HG03060 (cell line): Measurements from ENCODE around the gene ERVK3-1.
"Not testable (repeated sequence)": the region's sequence is repeated elsewhere in the genome, so short reads cannot be mapped to it uniquely, and the experiment has no call there.

Experiments used
- ATAC-seq: cut with Tn5 transposase; IDR thresholded peaks from one replicate; pipeline ENCODE4 v1.9.1; 2021; ENCODE audit warnings: low read depth, moderate number of reproducible peaks; ENCODE audit not compliant: unreplicated experiment

Gene ERVK3-1

GRCh38 chr19:58338825-58339558 lies 33.8 kb downstream of the ERVK3-1 start:
- ATAC-seq = no peak

- ATAC-seq = no peak
Observed at GRCh38 chr19:58345558-58345957, 40.4 kb downstream of the ERVK3-1 start.

- no peak for ATAC-seq
Observed at GRCh38 chr19:58346961-58347929, 42.1 kb downstream of the ERVK3-1 start.

GRCh38 chr19:58348080-58348479 lies 42.9 kb downstream of the ERVK3-1 start:
- not testable (repeated sequence) for ATAC-seq

GRCh38 chr19:58349590-58349989 lies 44.4 kb downstream of the ERVK3-1 start:
- no peak for ATAC-seq

- no peak for ATAC-seq
Observed at GRCh38 chr19:58350001-58350861, 45.1 kb downstream of the ERVK3-1 start.

GRCh38 chr19:58350871-58351557 lies 45.8 kb downstream of the ERVK3-1 start:
- ATAC-seq = no peak

- no peak for ATAC-seq
Observed at GRCh38 chr19:58351558-58351878, 46.3 kb downstream of the ERVK3-1 start.

GRCh38 chr19:58351990-58352755 lies 47.0 kb downstream of the ERVK3-1 start:
- no peak for ATAC-seq

GRCh38 chr19:58352760-58353671 lies 47.8 kb downstream of the ERVK3-1 start, which contains the start of gene A1BG:
Gene A1BG (minus strand): TSS chr19:58353492. CDS start chr19:58353437, 55 bp downstream.
- ATAC-seq = no peak

GRCh38 chr19:58353717-58354477 lies 48.7 kb downstream of the ERVK3-1 start:
- no peak for ATAC-seq

- no peak for ATAC-seq
Observed at GRCh38 chr19:58354478-58355030, 49.4 kb downstream of the ERVK3-1 start.

- ATAC-seq = no peak
Observed at GRCh38 chr19:58355215-58355796, 50.1 kb downstream of the ERVK3-1 start.

GRCh38 chr19:58355908-58356765 lies 51.0 kb downstream of the ERVK3-1 start:
- no peak for ATAC-seq

GRCh38 chr19:58356766-58357480 lies 51.7 kb downstream of the ERVK3-1 start:
- no peak for ATAC-seq
